ENCODE measurements around the gene TIMM10.

TIMM10 gene

DNA sequence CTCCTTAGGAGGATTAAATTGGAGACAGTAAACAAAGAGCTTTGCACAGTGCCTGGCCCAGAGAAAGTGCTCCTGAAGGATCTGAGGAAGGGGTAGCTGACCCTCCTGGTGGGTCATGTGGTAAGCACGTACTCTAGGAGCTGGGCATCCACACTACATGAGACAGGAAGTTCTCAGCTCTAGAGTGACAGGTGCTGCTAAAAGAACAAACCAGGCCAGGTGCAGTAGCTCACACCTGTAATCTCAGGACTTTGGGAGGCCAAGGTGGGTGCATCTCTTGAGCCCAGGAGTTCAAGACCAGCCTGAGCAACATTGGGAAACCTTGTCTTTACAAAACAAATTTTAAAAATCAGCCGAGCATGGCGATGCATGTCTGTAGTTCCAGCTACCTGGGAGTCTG, 28.2 kb downstream of the TIMM10 start:
- DNase-seq, result no peak

DNA sequence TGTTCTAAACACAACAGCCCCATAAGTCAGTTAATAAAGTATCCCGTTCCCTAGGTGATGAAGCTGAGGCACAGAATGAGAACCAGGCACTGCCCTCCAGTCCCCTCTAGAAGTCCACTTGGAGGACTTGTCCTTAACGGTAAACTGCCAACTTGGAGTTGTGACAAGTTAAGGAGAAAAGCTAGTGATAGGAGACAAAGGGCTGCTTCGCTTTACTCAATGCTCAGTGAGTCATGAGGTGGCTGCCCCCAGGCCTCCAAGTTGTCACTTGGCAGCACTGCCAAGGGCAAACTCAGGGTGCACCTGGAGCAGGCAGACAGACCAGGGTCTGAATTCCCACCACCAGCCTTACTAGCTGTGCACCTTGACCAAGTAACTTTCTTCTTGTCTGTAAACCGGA, 28.6 kb downstream of the TIMM10 start:
- DNase-seq, result no peak

DNA sequence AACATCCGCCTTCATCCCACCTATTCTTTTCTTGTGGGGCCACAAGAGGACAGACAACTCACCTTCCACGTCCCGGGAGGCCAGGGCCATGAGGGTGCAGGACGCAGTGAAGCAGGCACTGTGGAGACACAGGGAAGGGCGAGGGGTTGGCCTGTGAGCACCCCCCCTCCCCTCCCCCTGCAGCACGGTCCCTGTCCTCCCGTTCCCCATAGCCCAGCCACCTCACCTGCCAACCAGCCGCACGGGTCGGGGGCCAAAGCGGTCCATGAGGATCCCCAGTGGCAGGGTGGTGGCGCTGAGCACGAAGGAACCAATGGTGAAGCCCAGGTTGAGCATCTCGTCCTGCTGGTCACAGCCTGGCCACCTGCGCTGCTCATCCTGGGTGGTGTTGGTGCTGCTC, 29.6 kb downstream of the TIMM10 start:
- no peak for DNase-seq

DNA sequence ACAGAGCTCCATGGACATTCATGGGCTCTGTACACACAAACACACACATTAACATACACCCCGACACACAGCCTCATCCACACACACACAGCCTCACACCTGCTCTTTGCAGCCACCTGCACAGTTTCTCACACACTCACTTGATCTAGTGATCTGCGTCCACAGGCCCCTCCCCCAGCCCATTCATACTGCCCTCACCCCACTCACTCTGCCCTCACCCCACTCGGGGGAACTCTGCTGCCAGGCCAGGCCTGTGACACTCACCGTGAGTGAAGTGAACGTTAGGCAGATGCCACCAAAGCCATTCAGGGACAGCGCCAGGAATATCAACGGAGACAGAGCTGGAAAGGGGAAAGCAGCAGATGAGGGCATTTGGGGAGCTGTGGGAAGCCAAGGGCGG, 30.0 kb downstream of the TIMM10 start:
- no peak for DNase-seq

DNA sequence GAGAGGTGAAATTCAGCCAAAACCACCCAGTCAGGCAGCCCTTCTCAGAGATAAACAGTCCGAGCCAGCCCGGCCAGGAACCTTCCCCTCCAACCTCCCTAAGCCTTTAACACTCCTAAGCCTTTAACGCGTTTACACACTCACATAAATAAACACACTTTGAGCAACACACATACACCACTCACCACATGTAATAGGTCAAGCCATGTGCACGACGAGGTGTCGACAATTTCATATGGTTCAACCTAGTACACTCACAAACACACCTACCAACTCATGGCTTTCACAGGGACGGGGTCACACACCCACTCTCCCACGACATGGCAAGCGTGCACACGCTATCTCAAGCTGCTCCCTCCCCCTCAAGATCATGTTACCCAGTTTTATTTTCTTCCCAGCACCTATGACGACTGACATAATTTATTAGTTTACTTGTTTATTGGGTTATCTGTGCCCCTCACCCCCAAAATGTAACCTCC, 30.5 kb downstream of the TIMM10 start:
- no peak for DNase-seq

DNA sequence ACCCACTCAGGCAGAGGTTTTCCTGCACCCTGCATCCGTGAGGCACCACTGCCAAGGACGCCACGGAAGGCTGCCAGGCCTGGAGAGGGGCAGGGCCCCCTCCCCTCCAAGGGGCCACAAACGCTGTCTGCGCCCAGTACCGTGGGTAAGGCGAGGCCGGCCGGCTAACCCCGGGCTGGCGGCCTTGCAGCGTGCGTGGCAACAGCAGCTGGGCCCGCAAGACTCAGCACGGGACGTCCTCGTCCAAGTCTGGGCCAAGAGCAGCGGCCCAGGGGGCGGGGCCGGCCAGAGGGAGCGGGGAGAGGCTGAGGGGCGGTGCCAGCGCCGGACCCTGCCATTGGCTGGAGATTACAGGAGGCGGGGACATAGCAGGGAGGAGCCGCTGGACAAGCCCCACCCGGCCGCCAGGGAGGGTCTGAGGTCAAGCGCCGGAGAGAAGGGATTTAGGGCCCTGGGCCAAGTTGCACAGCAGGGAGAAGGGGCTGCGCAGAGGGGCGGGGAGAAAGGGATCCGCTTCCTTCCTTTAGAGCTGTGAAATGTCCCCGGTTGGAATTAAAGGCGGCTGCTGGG, 31.1 kb downstream of the TIMM10 start:
- peak; percentile 33 for DNase-seq

DNA sequence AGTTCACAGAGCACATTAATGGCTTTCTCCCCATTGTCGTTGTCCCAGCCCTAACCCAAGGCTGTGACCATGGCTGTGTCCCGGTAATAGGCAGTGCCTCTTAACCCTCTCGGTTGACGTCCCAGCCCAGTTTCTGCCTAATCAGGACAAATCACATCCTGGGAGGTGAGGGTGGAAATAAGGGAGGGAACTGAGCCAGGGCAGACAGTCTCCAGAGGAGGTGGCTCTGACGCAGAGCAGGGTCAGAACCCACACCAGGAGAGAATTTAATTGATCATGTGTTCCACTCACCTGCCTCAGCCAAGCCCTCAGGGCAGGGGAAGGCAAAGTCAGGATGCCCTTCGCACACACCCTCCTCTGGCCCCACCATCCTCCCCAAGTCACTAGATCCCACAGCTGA, 32.0 kb downstream of the TIMM10 start:
- no peak for DNase-seq

DNA sequence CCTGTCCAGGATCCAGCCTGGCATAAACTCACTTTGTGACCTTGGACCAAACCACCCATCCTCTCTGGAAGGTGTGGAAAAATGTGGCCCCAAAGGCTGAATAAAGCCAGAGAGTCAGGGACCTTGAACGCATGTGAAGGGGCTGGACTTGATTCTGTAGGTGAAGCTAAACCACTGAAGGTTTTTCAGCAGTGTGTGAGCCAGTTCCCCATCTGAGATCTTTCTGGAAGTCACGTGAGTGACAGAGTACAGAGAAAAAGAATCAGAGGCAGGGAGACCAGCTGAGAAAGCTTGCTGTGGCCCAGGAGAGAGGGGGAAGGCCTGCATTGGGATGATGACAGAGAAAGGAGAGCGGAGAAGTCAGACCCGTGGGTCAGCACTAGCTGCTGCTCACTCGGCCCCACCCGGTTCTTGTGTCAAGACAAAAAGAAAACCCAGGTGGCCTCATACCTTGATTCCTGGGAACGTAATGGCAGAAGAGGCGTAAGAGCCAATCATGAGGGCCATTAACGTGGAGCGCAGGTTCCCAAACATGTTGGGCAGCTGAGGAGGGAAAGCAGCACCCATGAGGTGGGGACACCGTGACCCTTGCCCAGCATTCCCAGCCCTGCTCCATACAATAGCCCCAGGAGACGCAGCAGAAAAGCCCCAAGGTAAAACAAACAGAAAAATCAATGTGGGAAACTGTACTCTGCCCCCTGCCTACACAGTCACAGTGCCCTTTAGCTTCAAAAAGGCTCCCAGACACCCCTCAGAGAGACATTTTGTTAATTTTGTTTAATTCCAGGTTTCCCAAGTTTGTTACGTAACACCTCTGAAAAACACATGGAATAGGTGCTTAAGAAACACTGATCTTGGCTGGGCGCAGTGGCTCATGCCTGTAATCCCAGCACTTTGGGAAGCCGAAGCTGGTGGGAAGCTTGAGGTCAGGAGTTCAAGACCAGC, 33.0 kb downstream of the TIMM10 start:
- no peak for DNase-seq

DNA sequence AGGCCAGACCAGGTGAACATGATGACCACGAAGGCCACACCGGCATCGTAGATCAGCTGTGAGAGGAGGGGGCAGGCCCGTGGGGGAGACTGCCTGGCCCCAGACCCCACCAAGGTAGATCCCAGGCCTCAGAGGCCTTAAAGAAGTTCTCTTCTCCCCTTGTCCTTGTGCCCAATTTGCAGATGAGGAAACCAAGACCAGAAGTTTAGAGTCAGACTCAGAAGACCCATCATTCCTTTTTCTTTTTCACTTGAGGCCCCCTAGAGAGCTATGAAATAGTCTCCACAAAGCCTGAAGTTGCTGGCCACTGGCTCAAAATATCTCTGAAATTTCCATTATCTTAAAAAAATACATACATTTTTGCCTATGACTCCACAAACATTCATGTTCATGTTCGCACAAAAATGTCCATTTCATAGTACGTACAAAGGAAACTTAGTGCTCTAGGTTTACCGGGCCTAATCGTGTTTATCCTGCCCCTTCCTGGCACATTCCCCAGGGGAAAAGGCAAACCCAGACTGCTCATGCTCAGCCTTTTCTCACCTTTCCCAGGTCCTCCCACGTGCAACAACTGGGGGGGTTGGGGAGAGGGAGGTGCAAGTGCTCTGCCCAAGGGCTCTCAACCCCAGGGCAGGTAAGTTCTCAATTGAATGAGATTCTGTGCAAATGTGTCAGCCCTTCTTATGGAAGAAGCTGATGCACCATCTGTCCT, 34.3 kb downstream of the TIMM10 start:
- DNase-seq, result no peak

DNA sequence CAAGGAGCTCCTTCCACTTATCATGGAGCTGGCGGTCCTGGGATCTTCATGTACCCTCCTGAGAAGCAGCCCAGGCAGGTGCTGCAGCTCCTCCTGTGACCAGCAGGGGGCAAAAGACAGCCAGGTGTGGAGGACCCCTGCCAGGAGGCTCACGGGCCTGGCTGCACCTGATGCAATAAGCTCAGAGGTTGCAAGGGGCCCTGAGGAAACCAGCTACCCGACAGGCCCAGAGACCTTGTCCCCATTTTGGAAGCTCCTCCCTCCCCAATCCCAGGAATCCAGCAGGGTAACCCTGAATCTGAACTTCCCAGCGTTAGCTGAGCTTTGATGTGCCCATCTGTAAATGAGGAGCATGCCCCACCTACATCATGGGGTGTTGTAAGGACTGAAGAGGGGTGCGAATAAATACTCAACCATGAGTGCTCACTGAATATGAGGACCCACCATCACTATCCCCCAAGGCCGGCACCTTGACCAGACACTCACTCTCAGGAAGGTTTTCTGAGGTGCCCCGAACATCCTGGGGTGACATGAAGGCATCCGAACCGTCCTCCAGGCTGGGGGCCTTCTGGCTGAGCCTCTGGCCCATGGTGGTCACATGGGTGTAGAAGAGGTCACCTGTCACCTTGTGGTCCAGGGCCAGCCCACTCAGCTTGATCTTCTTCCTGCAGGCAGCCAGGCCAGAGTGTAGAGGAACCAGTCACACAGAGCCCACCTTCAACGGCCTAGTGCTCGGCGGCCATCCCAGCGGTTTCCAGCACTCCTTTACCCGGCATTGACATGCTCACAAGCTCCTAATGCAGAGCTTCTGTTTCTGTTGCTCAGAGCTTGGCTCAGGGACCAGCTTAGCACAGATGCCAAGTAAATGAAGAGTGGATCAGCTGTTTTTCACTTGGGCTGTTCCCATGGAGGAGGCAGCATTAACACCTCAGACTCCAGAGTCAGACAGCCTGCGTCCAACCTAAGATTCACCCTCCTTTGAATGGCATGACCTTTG, 36.7 kb downstream of the TIMM10 start:
- peak; percentile 77 for DNase-seq

DNA sequence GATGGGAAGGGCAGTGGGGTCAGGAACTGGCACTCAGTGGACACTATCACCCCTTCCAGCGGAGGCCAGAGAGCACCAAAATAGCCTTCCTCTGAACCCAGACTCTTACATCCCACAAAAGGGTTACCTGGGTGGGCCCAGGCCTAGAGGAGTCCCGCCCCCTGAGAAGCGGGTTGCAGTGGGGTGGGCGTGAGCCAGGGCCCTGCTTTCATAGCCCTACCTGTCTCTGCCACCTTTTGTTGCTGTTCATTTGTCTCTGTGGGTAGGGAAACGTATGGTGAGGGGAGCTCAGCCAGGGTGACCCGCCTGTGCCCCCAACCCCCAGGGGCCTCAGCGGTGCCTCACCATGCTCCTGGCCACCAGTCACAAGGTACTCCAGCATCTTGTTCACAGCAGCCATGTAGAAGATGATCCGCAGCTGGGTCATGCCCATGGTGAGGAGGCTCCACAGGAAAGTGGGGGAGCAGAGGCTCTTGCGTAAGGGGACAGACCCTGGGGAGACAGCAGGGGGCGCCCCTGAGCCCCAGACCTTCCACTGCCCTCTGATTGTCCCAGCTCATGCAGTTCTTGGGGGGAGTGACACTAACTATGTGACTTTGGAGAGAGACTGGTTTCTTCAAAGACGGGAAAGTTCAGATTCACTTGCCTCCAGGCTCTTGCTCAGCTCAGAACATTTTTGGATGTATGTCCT, 39.0 kb downstream of the TIMM10 start:
- peak; percentile 54 for DNase-seq

DNA sequence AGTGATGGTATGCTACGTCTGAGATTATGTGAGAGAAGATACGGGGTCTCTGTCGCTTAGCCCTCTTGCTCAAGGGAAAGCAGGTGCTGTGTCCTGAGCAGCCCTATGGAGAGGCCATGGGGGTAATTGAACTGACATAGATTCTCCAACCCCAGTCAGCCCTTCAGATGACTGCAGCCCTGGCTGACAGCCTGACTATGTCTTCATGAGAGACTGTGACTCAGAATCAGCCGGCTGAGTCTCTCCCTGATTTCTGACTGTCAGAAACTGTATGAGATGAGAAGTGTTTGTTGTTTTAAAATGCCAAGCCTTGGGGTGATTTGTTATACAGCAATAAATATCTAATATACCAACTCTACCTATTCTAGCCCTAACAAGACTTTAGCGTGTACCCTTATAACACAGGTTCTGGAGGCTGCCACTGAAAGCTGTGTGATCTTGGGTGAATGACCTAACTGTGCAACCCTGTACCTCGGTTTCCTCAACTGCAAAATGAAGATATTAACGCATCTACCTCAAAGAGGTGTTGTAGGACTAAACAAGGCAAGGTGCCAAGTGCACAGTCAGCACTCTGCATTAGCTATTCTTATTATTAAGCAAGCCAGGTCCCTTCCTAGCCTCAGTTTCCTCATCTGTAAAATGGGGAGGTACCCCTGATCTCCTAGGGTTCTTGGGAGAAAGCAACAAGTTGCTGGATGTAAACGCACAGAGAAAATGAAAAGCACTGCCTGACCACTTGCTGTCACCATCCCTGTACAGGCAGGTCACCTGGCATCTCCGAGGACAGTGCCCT, 39.9 kb downstream of the TIMM10 start:
- DNase-seq, result no peak

DNA sequence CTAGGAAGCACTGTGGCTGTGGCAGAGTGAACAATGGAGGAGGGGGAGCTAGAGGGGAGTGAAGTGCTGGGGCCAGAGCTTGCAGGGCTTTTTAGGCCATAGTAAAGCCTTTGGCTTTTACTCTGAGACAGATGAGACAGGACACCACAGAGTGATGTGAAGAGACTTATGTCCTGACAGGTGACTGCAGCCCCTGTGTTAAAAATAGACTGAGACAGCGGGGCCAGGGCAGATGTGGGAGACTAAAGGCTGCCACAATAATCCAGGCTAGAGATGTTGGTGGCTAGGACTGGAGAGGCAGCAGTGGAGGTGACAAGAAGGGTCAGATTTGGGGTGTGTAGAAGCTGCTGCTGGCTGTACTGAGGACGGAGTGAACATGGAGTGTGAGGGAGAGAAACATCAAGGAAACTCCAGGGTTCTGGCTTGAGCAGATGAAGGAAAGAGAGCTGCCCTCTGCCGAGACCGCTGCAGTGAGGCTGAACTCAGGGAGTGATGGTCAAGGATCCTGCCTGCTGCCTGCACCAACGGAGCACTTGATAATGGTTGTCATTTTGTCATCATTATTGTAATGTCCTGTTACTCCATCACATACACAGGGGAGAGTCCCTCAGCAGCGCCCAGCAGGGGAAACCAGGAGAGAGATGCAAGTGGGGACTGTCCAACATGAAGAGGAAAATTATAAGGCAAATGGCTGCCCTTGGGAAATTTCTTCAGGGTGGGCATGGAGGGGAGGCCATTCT, 42.5 kb downstream of the TIMM10 start:
- no peak for DNase-seq

DNA sequence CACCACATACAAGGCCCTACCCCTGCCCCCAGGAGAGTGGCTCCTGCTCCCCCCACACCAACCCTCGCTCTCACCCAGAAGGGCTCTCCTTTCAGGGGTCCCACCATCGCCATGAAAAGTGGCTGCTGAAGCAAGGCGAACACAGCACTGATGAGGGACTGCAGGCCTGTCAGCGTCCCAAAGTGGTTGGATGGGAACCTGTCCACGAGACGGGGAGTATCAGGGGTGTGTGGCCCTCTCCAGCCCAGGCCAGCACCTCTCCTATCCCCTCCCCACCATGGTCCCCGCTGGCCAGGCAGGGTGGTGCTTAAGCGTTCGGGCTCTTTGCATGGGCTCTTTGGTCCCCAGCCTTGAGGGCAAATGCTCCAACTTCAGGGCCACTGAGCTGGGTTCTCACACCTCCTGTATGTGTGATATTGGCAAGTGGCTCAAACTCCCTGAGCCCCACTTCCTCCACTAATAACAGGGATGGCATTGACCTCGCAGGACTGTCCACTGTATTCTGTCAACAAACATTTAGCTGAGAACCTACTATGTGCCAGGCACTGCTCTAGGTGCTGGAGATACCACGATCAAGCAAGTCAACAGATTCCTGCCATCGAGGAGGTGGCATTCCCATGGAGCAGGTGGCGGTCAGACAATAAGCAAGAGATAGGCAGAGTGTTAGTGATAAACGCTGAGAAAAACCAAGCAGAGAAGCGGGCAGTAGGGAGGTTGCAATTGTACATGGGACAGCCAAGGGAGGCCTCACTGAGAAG, 43.4 kb downstream of the TIMM10 start:
- no peak for DNase-seq

DNA sequence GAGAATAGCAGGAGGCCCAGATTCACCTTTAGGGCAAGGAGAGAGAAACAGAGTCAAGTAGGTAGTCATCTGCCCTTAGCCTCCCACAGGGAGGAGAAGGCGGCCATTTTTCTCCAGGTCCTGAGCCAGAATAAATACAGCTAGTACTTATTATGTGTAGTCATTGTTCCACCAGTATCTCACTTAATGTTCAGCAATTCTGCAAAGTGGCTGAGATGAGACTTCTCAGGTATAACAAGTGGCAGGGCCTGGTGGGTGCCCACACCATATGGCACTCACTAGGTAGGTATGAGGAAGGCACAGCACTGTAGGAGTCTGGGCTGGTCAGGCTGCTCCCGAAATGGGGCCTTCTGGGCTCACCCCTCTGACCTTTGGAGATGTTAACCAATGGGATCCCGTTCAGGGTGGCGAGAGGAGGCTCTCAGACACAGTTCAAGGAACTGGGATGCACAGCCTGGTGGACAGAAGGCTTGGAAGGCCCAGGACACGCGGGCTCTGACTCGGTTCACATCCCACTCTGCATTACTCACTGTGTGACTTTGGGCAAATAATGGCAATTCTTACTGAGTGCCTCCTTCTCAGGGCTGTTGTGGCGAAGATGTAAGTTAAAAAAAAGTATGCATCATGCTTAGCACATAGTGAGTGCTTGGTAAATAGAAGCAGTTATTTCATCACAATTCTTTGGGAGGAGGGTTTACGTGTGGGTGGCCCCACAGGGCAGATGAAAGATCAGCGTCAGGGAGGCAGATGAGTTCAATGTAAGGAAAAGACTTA, 45.1 kb downstream of the TIMM10 start:
- no peak for DNase-seq

DNA sequence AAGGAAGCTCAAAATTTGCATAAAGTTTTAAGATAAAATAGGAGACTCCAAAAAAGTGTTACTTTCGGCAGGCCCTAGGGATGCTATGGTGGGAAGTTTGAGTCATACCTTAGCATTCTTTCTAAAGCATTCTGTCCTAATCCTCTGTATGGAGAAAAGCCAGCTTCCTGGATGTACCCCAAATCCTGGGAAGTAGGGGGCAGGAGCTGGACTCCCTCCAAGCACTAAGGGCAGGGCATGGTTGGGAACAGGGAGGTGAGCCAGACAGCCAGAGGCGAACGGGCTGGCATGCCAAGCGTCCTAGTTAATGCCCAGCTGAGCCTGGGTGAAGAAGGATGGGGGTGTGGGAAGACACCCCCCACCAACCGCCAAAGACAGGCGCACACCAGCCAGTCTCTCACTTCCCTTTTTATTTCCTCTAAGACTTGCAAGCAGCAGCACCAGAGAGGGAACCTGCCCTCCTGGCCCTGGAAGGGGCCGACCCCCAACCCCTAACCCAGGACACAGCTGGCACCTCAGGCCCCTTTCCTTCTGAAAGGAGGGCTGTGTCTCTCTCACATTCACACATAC, 46.3 kb downstream of the TIMM10 start:
- no peak for DNase-seq

DNA sequence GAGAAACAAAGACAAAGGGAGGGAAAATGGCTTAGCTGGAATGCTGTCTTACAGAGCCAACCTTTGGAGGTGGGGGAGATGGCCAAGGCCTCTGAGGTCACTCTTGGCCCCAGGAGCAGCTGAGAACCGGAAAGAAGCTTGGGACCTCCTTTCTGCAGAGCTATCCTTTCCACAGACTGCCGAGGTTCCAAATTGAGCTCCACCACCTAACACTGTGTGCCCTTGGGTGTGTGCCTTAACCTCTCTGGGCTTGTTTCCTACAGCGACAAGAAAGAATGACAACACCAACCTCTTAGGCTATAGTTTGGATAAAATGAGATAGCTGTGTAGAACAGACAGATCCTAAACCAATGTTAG, 47.0 kb downstream of the TIMM10 start:
- no peak for DNase-seq
